ENCODE measurements around the gene KSR1. TPM values are rescaled to one million over a fixed set of nuclear protein-coding genes. Genes with fewer than 3 reads are reported as not detected.

The KSR1 gene
- total RNA-seq, 4 donors from 2014 or later, result 26.6 to 64.4 (median 42.2) TPM

- Histone ChIP-seq H3K4me3 (no peak overlapping the region), H3K27ac (no peak overlapping the region), H3K9me3 (no peaks in the 10 kb centered on the region), H3K27me3 (no peaks in the 10 kb centered on the region), H3K36me3 (no peaks in the 10 kb centered on the region), H3K4me1 (peaks cover 0 to 31% (median 7%) of the 10 kb centered on the region in 4 donors)
- no peak for DNase-seq
- TF ChIP-seq POLR2A (IDR thresholded peaks at IDR 0.05), result no peak
- no peak for TF ChIP-seq CTCF (IDR thresholded peaks at IDR 0.05)
Measured at GRCh38 chr17:27562777-27563455, 106.7 kb downstream of the KSR1 start.

- Histone ChIP-seq H3K27me3 (no peaks in the 10 kb centered on the region), H3K36me3 (no peaks in the 10 kb centered on the region), H3K4me3 (no peak overlapping the region), H3K4me1 (peaks cover 0 to 33% (median 7%) of the 10 kb centered on the region in 4 donors), H3K27ac (no peak overlapping the region), H3K9me3 (no peaks in the 10 kb centered on the region)
- DNase-seq, result no peak
- TF ChIP-seq POLR2A (IDR thresholded peaks at IDR 0.05) (no peak), CTCF (IDR thresholded peaks at IDR 0.05) (no peak)
Measured at GRCh38 chr17:27563532-27563931, 107.3 kb downstream of the KSR1 start.

GRCh38 chr17:27564463-27564862, 108.2 kb downstream of the KSR1 start:
- no peak overlapping the region for H3K27ac ChIP-seq
- H3K27me3 ChIP-seq, result no peaks in the 10 kb centered on the region
- no peak for TF ChIP-seq POLR2A (IDR thresholded peaks at IDR 0.05)
- no peak for TF ChIP-seq CTCF (IDR thresholded peaks at IDR 0.05)
- no peak for DNase-seq
- no peaks in the 10 kb centered on the region for H3K36me3 ChIP-seq
- no peaks in the 10 kb centered on the region for H3K9me3 ChIP-seq
- peaks cover 0 to 27% (median 8%) of the 10 kb centered on the region in 4 donors for H3K4me1 ChIP-seq
- H3K4me3 ChIP-seq, result no peak overlapping the region

- Histone ChIP-seq H3K36me3 (no peaks in the 10 kb centered on the region), H3K4me1 (peaks cover 0 to 20% (median 3%) of the 10 kb centered on the region in 4 donors), H3K4me3 (no peak overlapping the region), H3K27ac (peak overlapping the region in 1 of 4 donors; percentile 47), H3K27me3 (no peaks in the 10 kb centered on the region), H3K9me3 (no peaks in the 10 kb centered on the region)
- TF ChIP-seq POLR2A (IDR thresholded peaks at IDR 0.05), result no peak
- no peak for TF ChIP-seq CTCF (IDR thresholded peaks at IDR 0.05)
- DNase-seq, result no peak
Measured at GRCh38 chr17:27565874-27566670, 109.8 kb downstream of the KSR1 start.

GRCh38 chr17:27566671-27567562, 110.7 kb downstream of the KSR1 start:
- Histone ChIP-seq H3K27me3 (no peaks in the 10 kb centered on the region), H3K27ac (peak overlapping the region in 2 of 4 donors; percentile 61 to 64), H3K4me1 (peaks cover 0 to 23% (median 3%) of the 10 kb centered on the region in 4 donors), H3K36me3 (no peaks in the 10 kb centered on the region), H3K4me3 (no peak overlapping the region), H3K9me3 (no peaks in the 10 kb centered on the region)
- TF ChIP-seq CTCF (IDR thresholded peaks at IDR 0.05), result no peak
- no peak for TF ChIP-seq POLR2A (IDR thresholded peaks at IDR 0.05)
- DNase-seq, result no peak

Data from Peyer's patch (tissue), 4 donors.